GM12878 (cell line): ENCODE results near the gene NRG2. TPM values are rescaled to one million over a fixed set of nuclear protein-coding genes. Genes with fewer than 3 reads are reported as not detected.

ENCODE experiments used
- ATAC-seq: fragments of 200-7000 bp; cut with Tn5 transposase; 3 replicates; pipeline ENCODE4 v1.9.1; 2020; ENCODE audit warnings: mild to moderate bottlenecking, moderate library complexity
- BruUV-seq: library from RNA; stranded (reverse); fragments of 400-500 nt; replicated peaks from 2 replicates; lab custom pipeline; 2021; lab: Mats Ljungman, UMichigan
- CTCF ChIA-PET: fragments of 300-600 bp; sonication (Branson Sonifier 250); formaldehyde crosslinking; extraction: SDS; loops from one replicate; lab custom pipeline; 2021; ENCODE audit warnings: inconsistent platforms; lab: Yijun Ruan, JAX
- POLR2A ChIA-PET: fragments of 350-600 bp; formaldehyde crosslinking; extraction: SDS; loops from one replicate; lab custom pipeline; 2021; ENCODE audit warnings: inconsistent platforms; lab: Charles Lee
- RAD21 ChIA-PET: fragments of 300-600 bp; sonication (Branson Sonifier 250); formaldehyde crosslinking; loops from one replicate; lab custom pipeline; 2023; ENCODE audit warnings: antibody characterized with exemption; ENCODE audit not compliant: unreplicated experiment; lab: Charles Lee
- SMC1A ChIA-PET: fragments of 300-600 bp; sonication (Branson Sonifier 250); formaldehyde crosslinking; loops from one replicate; lab custom pipeline; 2023; ENCODE audit not compliant: unreplicated experiment, uncharacterized antibody; lab: Charles Lee
- DNase-seq: peaks from one replicate; pipeline ENCODE4 v3.0.0-alpha.2; 2011; ENCODE audit warnings: low read depth, low spot score
- FAIRE-seq: peaks from 3 replicates; lab custom pipeline; 2011; peaks lifted over from hg19 to GRCh38; lab: Jason Lieb, UNC
- H2AFZ ChIP-seq: 2 replicates; pipeline ENCODE4 v1.6.0; 2011; ENCODE audit warnings: low read depth, low read length, control low read depth; ENCODE audit not compliant: control insufficient read depth
- H3K27ac ChIP-seq: 2 replicates; pipeline ENCODE4 v1.5.1; 2011; ENCODE audit warnings: control low read depth; ENCODE audit not compliant: control insufficient read depth, insufficient read depth
- H3K27me3 ChIP-seq, 2 experiments: replicated peaks in 1 of 2; 2 replicates each; pipeline versions ENCODE4 v1.6.0 to v1.6.1; 2011; ENCODE audit warnings: low read length in 1 of 2; ENCODE audit not compliant: control insufficient read depth in 2 of 2, insufficient read depth in 2 of 2
- H3K36me3 ChIP-seq, 2 experiments: 2 replicates each; pipeline ENCODE4 v1.5.1; 2011; ENCODE audit warnings: low read length in 1 of 2; ENCODE audit not compliant: control insufficient read depth in 2 of 2, insufficient read depth in 2 of 2
- H3K4me1 ChIP-seq: 2 replicates; pipeline ENCODE4 v1.6.1; 2011; ENCODE audit warnings: mild to moderate bottlenecking, low read length, moderate library complexity, mixed read lengths; ENCODE audit not compliant: control insufficient read depth, insufficient read depth
- H3K4me2 ChIP-seq: 2 replicates; pipeline ENCODE4 v1.6.0; 2011; ENCODE audit warnings: control low read depth; ENCODE audit not compliant: control insufficient read depth, insufficient read depth
- H3K4me3 ChIP-seq: fragments of 200-600 bp; sonication (generic); 2 replicates; pipeline ENCODE4 v1.5.1; 2016
- H3K79me2 ChIP-seq: 2 replicates; pipeline ENCODE4 v1.6.0; 2011; ENCODE audit warnings: low read length; ENCODE audit not compliant: control insufficient read depth, insufficient read depth
- H3K9ac ChIP-seq: 2 replicates; pipeline ENCODE4 v1.8.0; 2011; ENCODE audit warnings: low read length, control low read depth, mixed read lengths; ENCODE audit not compliant: control insufficient read depth, insufficient read depth
- H3K9me3 ChIP-seq: replicated peaks from 3 replicates; pipeline ENCODE4 v1.5.1; 2011; ENCODE audit warnings: mild to moderate bottlenecking, low read length; ENCODE audit not compliant: control insufficient read depth, insufficient read depth
- H4K20me1 ChIP-seq: 2 replicates; pipeline ENCODE4 v1.6.0; 2011; ENCODE audit not compliant: control insufficient read depth, insufficient read depth
- ASH2L ChIP-seq: fragments of 300-600, 200-600 bp; sonication (generic); IDR thresholded peaks from 2 replicates; pipeline ENCODE4 v1.6.1; 2017; ENCODE audit warnings: low read depth, mild to moderate bottlenecking, borderline replicate concordance
- CBFB ChIP-seq: IDR thresholded peaks from 2 replicates; pipeline ENCODE4 v1.6.1; 2016; ENCODE audit warnings: antibody characterized with exemption, low read depth
- EZH2 ChIP-seq: IDR thresholded peaks from 2 replicates; pipeline ENCODE4 v1.6.1; 2012; ENCODE audit warnings: low read depth, mild to moderate bottlenecking, control low read depth, inconsistent platforms, low read length, borderline replicate concordance; ENCODE audit not compliant: control insufficient read depth
- SMAD5 ChIP-seq: IDR thresholded peaks from 2 replicates; pipeline ENCODE4 v1.6.1; 2016; ENCODE audit warnings: antibody characterized with exemption, low read depth
- SUZ12 ChIP-seq: fragments of 200-600 bp; sonication (generic); IDR thresholded peaks from one replicate; pipeline ENCODE4 v1.6.1; 2018; ENCODE audit warnings: antibody characterized with exemption, mild to moderate bottlenecking; ENCODE audit not compliant: unreplicated experiment
- ZSCAN29 ChIP-seq: fragments of 450-650 bp; IDR thresholded peaks from 2 replicates; pipeline ENCODE4 v1.6.1; 2017; ENCODE audit warnings: mild to moderate bottlenecking, moderate library complexity
- WGBS: methylation state at CpG from one replicate; pipeline ENCODE4 v1.1.6; 2016; ENCODE audit warnings: low lambda C conversion rate; ENCODE audit not compliant: insufficient replicate concordance, insufficient coverage; ENCODE audit errors: missing lambda C conversion rate; 5-methylcytosine and 5-hydroxymethylcytosine counted together
- in situ Hi-C: fragments of 300-500 bp; cut with MboI; formaldehyde crosslinking; loops from 9 replicates; pipeline ENCODE4 v1.14.3; 2018; ENCODE audit warnings: mixed read lengths
- intact Hi-C: fragments of 100-400 bp; cut with micrococcal nuclease; formaldehyde crosslinking; loops from one replicate; pipeline ENCODE4 v1.14.2; 2022; ENCODE audit not compliant: unreplicated experiment
- polyA plus RNA-seq, 11 experiments: library from polyadenylated mRNA; depleted of rRNA in 4 of 11; unstranded in 6 of 11; stranded (reverse) in 5 of 11; fragments of >200 nt; fragmentation: Nextera tagmentation in 4 of 11; fragmentation: Illumina TruSeq in 1 of 11; extraction: Ambion mirVana in 4 of 11; extraction: Trizol in 1 of 11; gene quantifications; 1 replicate in 1 of 11; 2 replicates in 10 of 11; pipeline versions ENCODE4 v1.2.1 to v1.2.3, GENCODE V29; 2011 to 2016; ENCODE audit warnings: inconsistent platforms in 2 of 11, missing spikeins in 2 of 11, low read depth in 1 of 11
- total RNA-seq, 4 experiments: library from RNA; depleted of rRNA in 3 of 4; stranded (reverse); fragments of >200 nt in 3 of 4; fragmentation: Illumina TruSeq in 1 of 4; extraction: Trizol in 1 of 4; gene quantifications; 2 replicates each; pipeline versions ENCODE4 v1.2.1 to v1.2.3, GENCODE V29; 2013 to 2021
- TF ChIP-seq, protein P1 (sequence below): fragments of 450-650 bp; IDR thresholded peaks from 2 replicates; pipeline ENCODE4 v1.6.1; 2016; ENCODE audit warnings: mild to moderate bottlenecking
- TF ChIP-seq, protein P2 (sequence below): fragments of 450-650 bp; IDR thresholded peaks from 2 replicates; pipeline ENCODE4 v1.6.1; 2017; ENCODE audit warnings: mild to moderate bottlenecking, moderate library complexity

NRG2 gene
- total and polyA plus RNA-seq, 10 of the 15 experiments (the other 5 are each of a cell fraction or from before 2014, with no cell fraction given): 0.10 to 21.7 (median 9.6) TPM

DNA sequence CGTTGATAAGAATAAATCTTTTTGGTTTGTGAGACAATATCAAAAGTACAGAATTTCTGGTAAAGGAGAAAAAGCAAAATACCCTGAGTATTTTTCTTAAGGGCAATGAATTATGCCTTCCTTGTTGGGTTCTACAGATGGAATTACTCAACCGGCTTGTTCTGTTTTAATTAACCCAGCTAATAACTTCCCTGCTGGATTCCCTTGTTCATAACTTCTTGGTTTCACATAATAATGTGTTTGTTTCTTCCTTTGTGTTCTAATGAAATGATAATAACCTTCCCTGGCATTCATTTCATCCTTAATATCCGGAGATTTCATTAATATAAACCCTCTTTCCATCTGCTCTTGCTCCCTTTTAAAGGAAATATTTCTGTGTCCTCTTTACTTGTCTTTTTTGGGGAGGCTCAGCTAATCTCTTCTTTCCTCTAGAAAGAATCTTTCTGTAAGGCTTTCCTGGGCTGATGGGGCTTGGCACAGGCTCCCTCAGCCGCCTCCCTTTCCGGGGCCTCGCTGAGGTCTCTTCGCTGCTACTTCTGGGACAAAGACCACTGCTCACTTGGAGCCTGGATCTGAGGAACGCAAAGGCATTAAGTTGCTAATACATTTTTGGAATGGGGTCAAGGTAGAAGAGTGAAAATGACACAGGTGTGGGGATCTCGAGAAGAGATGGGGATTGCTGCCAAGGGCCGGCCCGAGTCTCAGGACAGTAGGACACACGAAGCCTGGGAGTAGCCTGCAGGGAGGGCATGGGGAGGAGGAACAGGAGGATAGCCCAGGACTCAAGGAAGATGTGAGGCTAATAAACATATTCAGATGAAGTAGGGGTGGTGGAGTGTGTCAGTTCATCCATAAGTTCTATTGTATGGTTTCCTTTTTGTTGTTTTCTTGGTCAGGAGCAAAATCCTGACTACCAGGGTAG, 118.5 kb downstream of the NRG2 start:
- no peak overlapping the region for H3K27ac ChIP-seq
- no TSS peak for BruUV-seq
- intact Hi-C loops: no loop called here
- H3K4me3 ChIP-seq: no peak overlapping the region
- TF ChIP-seq, protein P1, sequence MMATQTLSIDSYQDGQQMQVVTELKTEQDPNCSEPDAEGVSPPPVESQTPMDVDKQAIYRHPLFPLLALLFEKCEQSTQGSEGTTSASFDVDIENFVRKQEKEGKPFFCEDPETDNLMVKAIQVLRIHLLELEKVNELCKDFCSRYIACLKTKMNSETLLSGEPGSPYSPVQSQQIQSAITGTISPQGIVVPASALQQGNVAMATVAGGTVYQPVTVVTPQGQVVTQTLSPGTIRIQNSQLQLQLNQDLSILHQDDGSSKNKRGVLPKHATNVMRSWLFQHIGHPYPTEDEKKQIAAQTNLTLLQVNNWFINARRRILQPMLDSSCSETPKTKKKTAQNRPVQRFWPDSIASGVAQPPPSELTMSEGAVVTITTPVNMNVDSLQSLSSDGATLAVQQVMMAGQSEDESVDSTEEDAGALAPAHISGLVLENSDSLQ: no peak
- no peak for TF ChIP-seq SMAD5
- TF ChIP-seq, all 136 proteins: peak for 0
- Histone ChIP-seq H3K36me3 (no peaks in the 10 kb centered on the region), H3K4me2 (no peak overlapping the region), H4K20me1 (no peaks in the 10 kb centered on the region), H3K9ac (no peak overlapping the region), H2AFZ (no peak overlapping the region), H3K79me2 (no peaks in the 10 kb centered on the region), H3K9me3 (no peaks in the 10 kb centered on the region), H3K4me1 (no peaks in the 10 kb centered on the region), H3K27me3 (no peaks in the 10 kb centered on the region)
- ChIA-PET RAD21 (no interaction called here), SMC1A (interaction anchor here (0.5 to 2.0 kb wide), 4 partner anchors 8 to 347 kb away, joined by 3 to 5 read pairs (median 3); no protein-coding TSS in a partner anchor), POLR2A (no interaction called here), CTCF (no interaction called here)
- 74% methylated on average over 12 of the region's 12 CpGs for WGBS
- FAIRE-seq (no peak), DNase-seq (no peak), ATAC-seq (no peak)
- in situ Hi-C loops: no loop called here

DNA sequence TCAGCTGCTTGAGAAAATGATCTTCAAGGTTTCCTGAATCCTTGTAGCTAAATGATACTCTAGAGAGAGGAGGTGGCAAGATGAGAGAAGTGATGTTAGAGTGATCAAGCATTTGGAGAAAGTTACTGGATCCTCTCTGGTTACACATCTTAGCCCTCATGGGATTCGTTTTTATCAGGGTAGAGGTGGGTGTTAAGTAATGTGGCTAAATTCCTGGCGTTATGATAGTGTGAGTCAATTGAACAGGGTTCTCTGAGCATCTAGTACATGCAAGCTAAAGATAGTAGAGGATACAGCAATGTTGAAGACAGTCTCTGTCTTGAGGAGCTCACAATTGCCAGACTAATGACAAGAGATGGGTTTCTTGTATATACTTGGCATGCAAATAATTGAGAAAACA, 123.8 kb downstream of the NRG2 start:
- BruUV-seq: no TSS peak
- FAIRE-seq (no peak), DNase-seq (no peak), ATAC-seq (no peak)
- Histone ChIP-seq H3K9me3 (no peaks in the 10 kb centered on the region), H3K79me2 (no peaks in the 10 kb centered on the region), H3K27ac (no peak overlapping the region), H4K20me1 (no peaks in the 10 kb centered on the region), H3K27me3 (no peaks in the 10 kb centered on the region), H3K9ac (no peak overlapping the region), H3K4me1 (no peaks in the 10 kb centered on the region), H3K36me3 (no peaks in the 10 kb centered on the region), H3K4me2 (no peak overlapping the region), H2AFZ (no peak overlapping the region), H3K4me3 (no peak overlapping the region)
- CTCF ChIA-PET: interaction anchor here (0.8 to 8.7 kb wide), 3 partner anchors 19 to 132 kb away, joined by 3 to 52 read pairs (median 3); no protein-coding TSS in a partner anchor
- POLR2A ChIA-PET: interaction anchor here (0.6 kb wide), 1 partner anchor 29 kb away, joined by 4 read pairs; no protein-coding TSS in a partner anchor
- RAD21 ChIA-PET: no interaction called here
- WGBS: 0% methylated on average over 2 of the region's 2 CpGs
- in situ Hi-C loops (no loop called here), intact Hi-C loops (no loop called here)
- SMC1A ChIA-PET: interaction anchor here (1.5 kb wide), 1 partner anchor 16 kb away, joined by 3 read pairs; no protein-coding TSS in a partner anchor
- TF ChIP-seq SUZ12 (no peak), CBFB (no peak), ASH2L (no peak), EZH2 (no peak), ZSCAN29 (no peak)
- TF ChIP-seq, protein P2, sequence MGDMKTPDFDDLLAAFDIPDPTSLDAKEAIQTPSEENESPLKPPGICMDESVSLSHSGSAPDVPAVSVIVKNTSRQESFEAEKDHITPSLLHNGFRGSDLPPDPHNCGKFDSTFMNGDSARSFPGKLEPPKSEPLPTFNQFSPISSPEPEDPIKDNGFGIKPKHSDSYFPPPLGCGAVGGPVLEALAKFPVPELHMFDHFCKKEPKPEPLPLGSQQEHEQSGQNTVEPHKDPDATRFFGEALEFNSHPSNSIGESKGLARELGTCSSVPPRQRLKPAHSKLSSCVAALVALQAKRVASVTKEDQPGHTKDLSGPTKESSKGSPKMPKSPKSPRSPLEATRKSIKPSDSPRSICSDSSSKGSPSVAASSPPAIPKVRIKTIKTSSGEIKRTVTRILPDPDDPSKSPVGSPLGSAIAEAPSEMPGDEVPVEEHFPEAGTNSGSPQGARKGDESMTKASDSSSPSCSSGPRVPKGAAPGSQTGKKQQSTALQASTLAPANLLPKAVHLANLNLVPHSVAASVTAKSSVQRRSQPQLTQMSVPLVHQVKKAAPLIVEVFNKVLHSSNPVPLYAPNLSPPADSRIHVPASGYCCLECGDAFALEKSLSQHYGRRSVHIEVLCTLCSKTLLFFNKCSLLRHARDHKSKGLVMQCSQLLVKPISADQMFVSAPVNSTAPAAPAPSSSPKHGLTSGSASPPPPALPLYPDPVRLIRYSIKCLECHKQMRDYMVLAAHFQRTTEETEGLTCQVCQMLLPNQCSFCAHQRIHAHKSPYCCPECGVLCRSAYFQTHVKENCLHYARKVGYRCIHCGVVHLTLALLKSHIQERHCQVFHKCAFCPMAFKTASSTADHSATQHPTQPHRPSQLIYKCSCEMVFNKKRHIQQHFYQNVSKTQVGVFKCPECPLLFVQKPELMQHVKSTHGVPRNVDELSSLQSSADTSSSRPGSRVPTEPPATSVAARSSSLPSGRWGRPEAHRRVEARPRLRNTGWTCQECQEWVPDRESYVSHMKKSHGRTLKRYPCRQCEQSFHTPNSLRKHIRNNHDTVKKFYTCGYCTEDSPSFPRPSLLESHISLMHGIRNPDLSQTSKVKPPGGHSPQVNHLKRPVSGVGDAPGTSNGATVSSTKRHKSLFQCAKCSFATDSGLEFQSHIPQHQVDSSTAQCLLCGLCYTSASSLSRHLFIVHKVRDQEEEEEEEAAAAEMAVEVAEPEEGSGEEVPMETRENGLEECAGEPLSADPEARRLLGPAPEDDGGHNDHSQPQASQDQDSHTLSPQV: no peak
